Bronchial epithelial cell (primary cell): ENCODE data around the gene TLR6. TPM values are rescaled to one million over a fixed set of nuclear protein-coding genes. Genes with fewer than 3 reads are reported as not detected.

ENCODE experiments used
- DNase-seq: peaks from one replicate; pipeline ENCODE4 v3.0.0-alpha.2; 2010; ENCODE audit warnings: low read depth
- FAIRE-seq: peaks from 2 replicates; lab custom pipeline; 2011; peaks lifted over from hg19 to GRCh38; lab: Jason Lieb, UNC
- H3K27me3 ChIP-seq: 2 replicates; pipeline ENCODE4 v1.5.1; 2011; ENCODE audit warnings: low read length; ENCODE audit not compliant: control insufficient read depth, insufficient read depth
- H3K36me3 ChIP-seq: 2 replicates; pipeline ENCODE4 v1.5.1; 2011; ENCODE audit warnings: low read length; ENCODE audit not compliant: control insufficient read depth, insufficient read depth
- H3K4me3 ChIP-seq: 2 replicates; pipeline ENCODE4 v1.5.1; 2011; ENCODE audit warnings: mild to moderate bottlenecking, low read depth, low read length, control low read depth
- CTCF ChIP-seq: IDR thresholded peaks from 2 replicates; pipeline ENCODE4 v1.5.1; 2011; ENCODE audit warnings: mild to moderate bottlenecking, moderate library complexity, low read length, control low read depth, inconsistent platforms; ENCODE audit not compliant: insufficient read depth, severe bottlenecking
- total RNA-seq: library from RNA; depleted of rRNA; stranded (reverse); fragments of >200 nt; gene quantifications from 2 replicates; pipeline ENCODE4 v1.2.1, GENCODE V29; 2014

The TLR6 gene
- total RNA-seq, 1 donor from 2014 or later = 0.26 TPM

GRCh38 chr4:38837334-38837733, 19.3 kb downstream of the TLR6 start:
- H3K36me3 ChIP-seq = no peaks in the 10 kb centered on the region
- no peaks in the 10 kb centered on the region for H3K27me3 ChIP-seq
- DNase-seq = no peak
- H3K4me3 ChIP-seq = no peak overlapping the region
- no peak for FAIRE-seq
- TF ChIP-seq CTCF = no peak

- H3K4me3 ChIP-seq = no peak overlapping the region
- FAIRE-seq = no peak
- no peaks in the 10 kb centered on the region for H3K36me3 ChIP-seq
These were observed 22.0 kb downstream of the TLR6 start for GRCh38 chr4:38834570-38834969.

GRCh38 chr4:38832624-38833528, 23.7 kb downstream of the TLR6 start:
- Histone ChIP-seq H3K4me3 (no peak overlapping the region), H3K36me3 (no peaks in the 10 kb centered on the region), H3K27me3 (no peaks in the 10 kb centered on the region)
- TF ChIP-seq CTCF = no peak
- FAIRE-seq (no peak), DNase-seq (no peak)

More at GRCh38 chr4:38834570-38834969, 22.0 kb downstream of the TLR6 start:
- TF ChIP-seq CTCF = no peak
- DNase-seq = no peak
- no peaks in the 10 kb centered on the region for H3K27me3 ChIP-seq

GRCh38 chr4:38832206-38832605, 24.4 kb downstream of the TLR6 start:
- no peak overlapping the region for H3K4me3 ChIP-seq
- H3K36me3 ChIP-seq = no peaks in the 10 kb centered on the region
- DNase-seq = no peak
- peak; percentile 90 for FAIRE-seq
- no peaks in the 10 kb centered on the region for H3K27me3 ChIP-seq
- no peak for TF ChIP-seq CTCF

- H3K36me3 ChIP-seq = no peaks in the 10 kb centered on the region
- no peaks in the 10 kb centered on the region for H3K27me3 ChIP-seq
- FAIRE-seq = no peak
- TF ChIP-seq CTCF = no peak
- no peak for DNase-seq
- no peak overlapping the region for H3K4me3 ChIP-seq
These were observed 25.0 kb downstream of the TLR6 start for GRCh38 chr4:38831653-38832052.

- DNase-seq (no peak), FAIRE-seq (no peak)
- H3K27me3 ChIP-seq = no peaks in the 10 kb centered on the region
- no peak overlapping the region for H3K4me3 ChIP-seq
- H3K36me3 ChIP-seq = no peaks in the 10 kb centered on the region
- TF ChIP-seq CTCF = no peak
These were observed 27.4 kb downstream of the TLR6 start for GRCh38 chr4:38829237-38829636.
